HepG2 (cell line): ENCODE data around the gene NEAT1. TPM values are rescaled to one million over a fixed set of nuclear protein-coding genes. Genes with fewer than 3 reads are reported as not detected.

Experiments used
- AKAP8 ChIP-seq: sonication (generic); formaldehyde crosslinking; IDR thresholded peaks from 2 replicates; pipeline ENCODE4 v1.5.1; 2020; ENCODE audit warnings: mild to moderate bottlenecking, missing genetic modification reagents
- KDM2A ChIP-seq: sonication (generic); formaldehyde crosslinking; IDR thresholded peaks from 2 replicates; pipeline ENCODE4 v1.4.0; 2020; ENCODE audit warnings: low read depth, missing genetic modification reagents, borderline replicate concordance
- KDM5A ChIP-seq: fragments of 200-600 bp; sonication (generic); IDR thresholded peaks from 2 replicates; pipeline ENCODE4 v1.7.0; 2018; ENCODE audit warnings: antibody characterized with exemption, mild to moderate bottlenecking, low read length, borderline replicate concordance
- NFKB2 ChIP-seq: sonication (generic); formaldehyde crosslinking; IDR thresholded peaks from 2 replicates; pipeline ENCODE4 v1.4.0; 2020; ENCODE audit warnings: missing genetic modification reagents, borderline replicate concordance
- POLR2A ChIP-seq, 2 experiments: IDR thresholded peaks; 2 replicates each; pipeline ENCODE4 v1.6.1; 2011; ENCODE audit warnings: low read depth in 2 of 2, low read length in 2 of 2, mild to moderate bottlenecking in 1 of 2, moderate library complexity in 1 of 2; ENCODE audit not compliant: insufficient read depth in 1 of 2
- RBM39 ChIP-seq: fragments of 200-400 bp; formaldehyde crosslinking; IDR thresholded peaks from one replicate; pipeline ENCODE4 v1.6.1; 2018; ENCODE audit warnings: antibody characterized with exemption, mild to moderate bottlenecking, low read depth, low read length; ENCODE audit not compliant: poor library complexity, severe bottlenecking
- SIX1 ChIP-seq: sonication (generic); formaldehyde crosslinking; IDR thresholded peaks from 2 replicates; pipeline ENCODE4 v1.4.0; 2020; ENCODE audit warnings: missing genetic modification reagents, borderline replicate concordance
- SMARCC2 ChIP-seq: fragments of 450-650 bp; IDR thresholded peaks from 2 replicates; pipeline ENCODE4 v1.6.1; 2017; ENCODE audit warnings: antibody characterized with exemption, mild to moderate bottlenecking
- SRSF4 ChIP-seq: fragments of 200-400 bp; formaldehyde crosslinking; IDR thresholded peaks from one replicate; pipeline ENCODE4 v1.6.1; 2018; ENCODE audit warnings: mild to moderate bottlenecking, low read depth, low read length, moderate library complexity; ENCODE audit not compliant: poor library complexity, severe bottlenecking
- ZFY ChIP-seq: sonication (generic); formaldehyde crosslinking; IDR thresholded peaks from 2 replicates; pipeline ENCODE4 v1.4.0; 2020; ENCODE audit warnings: missing genetic modification reagents
- ZKSCAN1 ChIP-seq: fragments of 150-350 bp; IDR thresholded peaks from 2 replicates; pipeline ENCODE4 v1.6.1; 2014; ENCODE audit warnings: low read length
- ZNF614 ChIP-seq: IDR thresholded peaks from 2 replicates; pipeline ENCODE4 v1.6.1; 2018; ENCODE audit warnings: missing biosample characterization, missing genetic modification reagents, inconsistent platforms, borderline replicate concordance
- ZSCAN30 ChIP-seq: sonication (generic); formaldehyde crosslinking; IDR thresholded peaks from 2 replicates; pipeline ENCODE4 v1.5.0; 2020; ENCODE audit warnings: mild to moderate bottlenecking, missing genetic modification reagents
- polyA plus RNA-seq, 8 experiments: library from polyadenylated mRNA; depleted of rRNA in 3 of 8; stranded (reverse) in 7 of 8; unstranded in 1 of 8; fragments of >200 nt; fragmentation: Illumina TruSeq in 4 of 8; extraction: Trizol in 4 of 8; gene quantifications; 2 replicates each; pipeline versions ENCODE4 v1.2.1 to v1.2.3, GENCODE V29; 2011 to 2016; ENCODE audit warnings: low read depth in 4 of 8, missing spikeins in 1 of 8, mixed read lengths in 1 of 8; ENCODE audit not compliant: insufficient read depth in 1 of 8
- total RNA-seq, 5 experiments: library from RNA; depleted of rRNA; stranded (reverse); fragments of >200 nt; fragmentation: Illumina TruSeq; extraction: Trizol; gene quantifications; 2 replicates each; pipeline ENCODE4 v1.2.3, GENCODE V29; 2016; ENCODE audit warnings: low read depth in 1 of 5
- TF ChIP-seq, protein P1 (sequence below): sonication (generic); formaldehyde crosslinking; conservative IDR thresholded peaks from 2 replicates; pipeline ENCODE4 v1.8.1; 2023; ENCODE audit warnings: missing genetic modification reagents
- TF ChIP-seq, protein P2 (sequence below): sonication (generic); formaldehyde crosslinking; IDR thresholded peaks from 2 replicates; pipeline ENCODE4 v1.5.1; 2020; ENCODE audit warnings: missing genetic modification reagents, mild to moderate bottlenecking, borderline replicate concordance
- TF ChIP-seq, protein P3 (sequence below): sonication (generic); formaldehyde crosslinking; IDR thresholded peaks from 2 replicates; pipeline ENCODE4 v1.4.0; 2020; ENCODE audit warnings: mild to moderate bottlenecking, missing genetic modification reagents
- TF ChIP-seq, protein P4 (sequence below): sonication (generic); formaldehyde crosslinking; IDR thresholded peaks from 2 replicates; pipeline ENCODE4 v1.4.0; 2020; ENCODE audit warnings: missing genetic modification reagents
- TF ChIP-seq, protein P5 (sequence below): IDR thresholded peaks from 2 replicates; pipeline ENCODE4 v1.6.1; 2018; ENCODE audit warnings: missing genetic modification reagents, mild to moderate bottlenecking, missing compliant biosample characterization
- TF ChIP-seq, protein P6 (sequence below): sonication (generic); formaldehyde crosslinking; IDR thresholded peaks from 2 replicates; pipeline ENCODE4 v1.5.1; 2020; ENCODE audit warnings: mild to moderate bottlenecking, moderate library complexity, missing genetic modification reagents

NEAT1 gene
- total and polyA plus RNA-seq, 2 of the 13 experiments (the other 11 are each of a cell fraction or from before 2014, with no cell fraction given), result 20.5 to 41.2 TPM

DNA sequence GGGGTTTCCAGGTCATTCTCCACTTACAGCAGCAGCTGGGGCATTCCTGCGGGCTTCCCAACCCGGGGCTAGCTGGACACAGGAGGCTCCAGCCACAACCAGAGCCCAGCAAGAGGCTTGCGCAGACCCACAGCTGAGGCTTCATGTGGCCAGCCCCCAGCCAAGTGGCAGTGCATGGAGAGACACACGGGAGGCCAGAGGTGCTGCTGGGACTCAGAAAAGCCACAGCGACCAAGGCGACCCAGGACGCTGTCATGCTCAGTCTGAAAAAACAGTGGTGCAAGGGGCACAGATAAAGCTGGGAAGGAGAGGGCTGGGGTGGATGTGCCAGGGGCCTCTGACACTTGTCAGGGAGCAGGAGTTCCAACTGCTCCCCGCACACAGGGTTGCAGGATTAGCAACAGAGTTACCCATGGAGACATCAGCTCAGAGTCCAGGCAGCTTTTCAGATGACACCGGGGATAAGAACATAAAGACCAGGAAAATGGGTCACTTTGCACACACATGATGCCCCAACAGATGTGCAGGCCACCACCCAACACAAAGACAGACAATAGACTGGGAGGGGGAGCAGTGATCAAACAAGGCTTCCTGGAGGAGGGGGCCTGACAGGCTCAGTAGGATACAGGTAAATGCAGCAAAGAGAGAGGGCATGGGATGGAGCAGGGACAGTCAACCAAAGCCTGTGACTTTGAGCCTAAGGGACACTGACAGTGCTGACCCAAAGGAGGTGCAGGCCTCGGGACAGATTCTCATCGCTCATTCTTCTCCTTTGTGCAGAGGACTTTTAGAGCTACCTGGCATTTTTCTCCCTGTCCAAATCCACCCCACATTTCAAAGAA lies 6.9 kb upstream of the NEAT1 start (continued):
- TF ChIP-seq, protein P1, sequence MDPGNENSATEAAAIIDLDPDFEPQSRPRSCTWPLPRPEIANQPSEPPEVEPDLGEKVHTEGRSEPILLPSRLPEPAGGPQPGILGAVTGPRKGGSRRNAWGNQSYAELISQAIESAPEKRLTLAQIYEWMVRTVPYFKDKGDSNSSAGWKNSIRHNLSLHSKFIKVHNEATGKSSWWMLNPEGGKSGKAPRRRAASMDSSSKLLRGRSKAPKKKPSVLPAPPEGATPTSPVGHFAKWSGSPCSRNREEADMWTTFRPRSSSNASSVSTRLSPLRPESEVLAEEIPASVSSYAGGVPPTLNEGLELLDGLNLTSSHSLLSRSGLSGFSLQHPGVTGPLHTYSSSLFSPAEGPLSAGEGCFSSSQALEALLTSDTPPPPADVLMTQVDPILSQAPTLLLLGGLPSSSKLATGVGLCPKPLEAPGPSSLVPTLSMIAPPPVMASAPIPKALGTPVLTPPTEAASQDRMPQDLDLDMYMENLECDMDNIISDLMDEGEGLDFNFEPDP (CRISPR knock-in tag), result no peak
- TF ChIP-seq, protein P2, sequence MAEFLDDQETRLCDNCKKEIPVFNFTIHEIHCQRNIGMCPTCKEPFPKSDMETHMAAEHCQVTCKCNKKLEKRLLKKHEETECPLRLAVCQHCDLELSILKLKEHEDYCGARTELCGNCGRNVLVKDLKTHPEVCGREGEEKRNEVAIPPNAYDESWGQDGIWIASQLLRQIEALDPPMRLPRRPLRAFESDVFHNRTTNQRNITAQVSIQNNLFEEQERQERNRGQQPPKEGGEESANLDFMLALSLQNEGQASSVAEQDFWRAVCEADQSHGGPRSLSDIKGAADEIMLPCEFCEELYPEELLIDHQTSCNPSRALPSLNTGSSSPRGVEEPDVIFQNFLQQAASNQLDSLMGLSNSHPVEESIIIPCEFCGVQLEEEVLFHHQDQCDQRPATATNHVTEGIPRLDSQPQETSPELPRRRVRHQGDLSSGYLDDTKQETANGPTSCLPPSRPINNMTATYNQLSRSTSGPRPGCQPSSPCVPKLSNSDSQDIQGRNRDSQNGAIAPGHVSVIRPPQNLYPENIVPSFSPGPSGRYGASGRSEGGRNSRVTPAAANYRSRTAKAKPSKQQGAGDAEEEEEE (CRISPR knock-in tag), result no peak
- 0 out of 2 replicates have a peak, but pooled peaks have one; percentile 4 for TF ChIP-seq ZFY
- TF ChIP-seq, protein P3, sequence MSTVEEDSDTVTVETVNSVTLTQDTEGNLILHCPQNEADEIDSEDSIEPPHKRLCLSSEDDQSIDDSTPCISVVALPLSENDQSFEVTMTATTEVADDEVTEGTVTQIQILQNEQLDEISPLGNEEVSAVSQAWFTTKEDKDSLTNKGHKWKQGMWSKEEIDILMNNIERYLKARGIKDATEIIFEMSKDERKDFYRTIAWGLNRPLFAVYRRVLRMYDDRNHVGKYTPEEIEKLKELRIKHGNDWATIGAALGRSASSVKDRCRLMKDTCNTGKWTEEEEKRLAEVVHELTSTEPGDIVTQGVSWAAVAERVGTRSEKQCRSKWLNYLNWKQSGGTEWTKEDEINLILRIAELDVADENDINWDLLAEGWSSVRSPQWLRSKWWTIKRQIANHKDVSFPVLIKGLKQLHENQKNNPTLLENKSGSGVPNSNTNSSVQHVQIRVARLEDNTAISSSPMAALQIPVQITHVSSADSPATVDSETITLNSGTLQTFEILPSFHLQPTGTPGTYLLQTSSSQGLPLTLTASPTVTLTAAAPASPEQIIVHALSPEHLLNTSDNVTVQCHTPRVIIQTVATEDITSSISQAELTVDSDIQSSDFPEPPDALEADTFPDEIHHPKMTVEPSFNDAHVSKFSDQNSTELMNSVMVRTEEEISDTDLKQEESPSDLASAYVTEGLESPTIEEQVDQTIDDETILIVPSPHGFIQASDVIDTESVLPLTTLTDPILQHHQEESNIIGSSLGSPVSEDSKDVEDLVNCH (CRISPR knock-in tag), result 0 out of 2 replicates have a peak, but pooled peaks have one; percentile 59
- TF ChIP-seq, protein P4, sequence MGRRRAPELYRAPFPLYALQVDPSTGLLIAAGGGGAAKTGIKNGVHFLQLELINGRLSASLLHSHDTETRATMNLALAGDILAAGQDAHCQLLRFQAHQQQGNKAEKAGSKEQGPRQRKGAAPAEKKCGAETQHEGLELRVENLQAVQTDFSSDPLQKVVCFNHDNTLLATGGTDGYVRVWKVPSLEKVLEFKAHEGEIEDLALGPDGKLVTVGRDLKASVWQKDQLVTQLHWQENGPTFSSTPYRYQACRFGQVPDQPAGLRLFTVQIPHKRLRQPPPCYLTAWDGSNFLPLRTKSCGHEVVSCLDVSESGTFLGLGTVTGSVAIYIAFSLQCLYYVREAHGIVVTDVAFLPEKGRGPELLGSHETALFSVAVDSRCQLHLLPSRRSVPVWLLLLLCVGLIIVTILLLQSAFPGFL (CRISPR knock-in tag), result no peak
- TF ChIP-seq KDM2A (CRISPR knock-in tag), result no peak; the same call in 1 of the 2 replicates
- no peak for TF ChIP-seq AKAP8 (CRISPR knock-in tag)
- TF ChIP-seq ZSCAN30 (CRISPR knock-in tag), result no peak
- TF ChIP-seq, protein P5, sequence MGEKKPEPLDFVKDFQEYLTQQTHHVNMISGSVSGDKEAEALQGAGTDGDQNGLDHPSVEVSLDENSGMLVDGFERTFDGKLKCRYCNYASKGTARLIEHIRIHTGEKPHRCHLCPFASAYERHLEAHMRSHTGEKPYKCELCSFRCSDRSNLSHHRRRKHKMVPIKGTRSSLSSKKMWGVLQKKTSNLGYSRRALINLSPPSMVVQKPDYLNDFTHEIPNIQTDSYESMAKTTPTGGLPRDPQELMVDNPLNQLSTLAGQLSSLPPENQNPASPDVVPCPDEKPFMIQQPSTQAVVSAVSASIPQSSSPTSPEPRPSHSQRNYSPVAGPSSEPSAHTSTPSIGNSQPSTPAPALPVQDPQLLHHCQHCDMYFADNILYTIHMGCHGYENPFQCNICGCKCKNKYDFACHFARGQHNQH (CRISPR knock-in tag), result 0 out of 2 replicates have a peak, but pooled peaks have one; percentile 7
- TF ChIP-seq SIX1 (CRISPR knock-in tag), result no peak
- TF ChIP-seq RBM39, result no peak
- TF ChIP-seq NFKB2, result no peak
- TF ChIP-seq SRSF4, result no peak
- TF ChIP-seq ZKSCAN1, result no peak
- no peak for TF ChIP-seq ZNF614
- TF ChIP-seq, protein P6, sequence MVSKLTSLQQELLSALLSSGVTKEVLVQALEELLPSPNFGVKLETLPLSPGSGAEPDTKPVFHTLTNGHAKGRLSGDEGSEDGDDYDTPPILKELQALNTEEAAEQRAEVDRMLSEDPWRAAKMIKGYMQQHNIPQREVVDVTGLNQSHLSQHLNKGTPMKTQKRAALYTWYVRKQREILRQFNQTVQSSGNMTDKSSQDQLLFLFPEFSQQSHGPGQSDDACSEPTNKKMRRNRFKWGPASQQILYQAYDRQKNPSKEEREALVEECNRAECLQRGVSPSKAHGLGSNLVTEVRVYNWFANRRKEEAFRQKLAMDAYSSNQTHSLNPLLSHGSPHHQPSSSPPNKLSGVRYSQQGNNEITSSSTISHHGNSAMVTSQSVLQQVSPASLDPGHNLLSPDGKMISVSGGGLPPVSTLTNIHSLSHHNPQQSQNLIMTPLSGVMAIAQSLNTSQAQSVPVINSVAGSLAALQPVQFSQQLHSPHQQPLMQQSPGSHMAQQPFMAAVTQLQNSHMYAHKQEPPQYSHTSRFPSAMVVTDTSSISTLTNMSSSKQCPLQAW (CRISPR knock-in tag), result no peak
- TF ChIP-seq POLR2A (IDR thresholded peaks at IDR 0.05; ENCODE audit: insufficient read depth in 1 of 2, low read depth in 2 of 2, low read length in 2 of 2), result no peak; a peak in 1 of 4 replicates
- TF ChIP-seq KDM5A, result no peak
- TF ChIP-seq SMARCC2, result no peak
